SHP77 treated with DMSO at 0.1 percent for 48 hours (cell line): ENCODE results near the gene CACNA2D1.

Experiments
- DNase-seq: peaks from one replicate; lab custom pipeline; 2025; lab: John Stamatoyannopoulos, UW

The CACNA2D1 gene

DNA sequence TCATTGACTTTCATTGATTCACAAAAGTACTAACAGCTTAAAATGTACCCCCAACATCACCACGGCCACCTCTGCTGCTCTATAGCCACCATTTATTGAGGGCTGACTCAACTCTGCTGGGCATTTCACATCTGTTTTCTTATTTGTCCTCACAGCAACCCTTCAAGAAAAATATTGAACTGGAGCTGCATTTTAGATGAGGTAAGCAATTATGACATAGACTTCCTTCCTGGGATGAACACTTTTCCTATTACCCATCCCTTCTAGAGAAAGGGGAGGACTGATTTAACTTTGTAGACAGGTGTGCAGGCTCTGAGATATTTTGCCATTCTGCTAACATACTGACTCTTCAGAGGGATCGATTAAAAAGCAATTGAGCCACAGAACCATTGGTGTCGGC is 217.4 kb downstream of the CACNA2D1 start:
- no peak for DNase-seq

DNA sequence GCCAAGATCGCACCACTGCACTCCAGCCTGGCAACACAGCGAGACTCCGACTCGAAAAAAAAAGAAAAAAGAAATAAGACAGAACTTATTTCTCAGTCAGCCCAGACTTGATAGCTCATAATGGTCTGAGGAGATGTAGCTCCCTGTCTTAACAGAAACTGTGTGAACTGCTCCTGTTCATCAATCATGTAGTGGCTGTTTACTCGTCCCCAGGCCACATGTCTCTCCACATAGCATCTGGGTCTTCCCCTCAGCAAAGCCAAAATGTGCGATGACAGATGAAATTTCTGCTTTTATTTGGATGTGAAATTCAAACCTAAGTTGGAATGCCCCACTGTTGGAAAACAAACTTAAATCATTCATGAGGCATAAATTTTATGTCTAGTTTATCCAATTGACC is 219.0 kb downstream of the CACNA2D1 start:
- DNase-seq = no peak

DNA sequence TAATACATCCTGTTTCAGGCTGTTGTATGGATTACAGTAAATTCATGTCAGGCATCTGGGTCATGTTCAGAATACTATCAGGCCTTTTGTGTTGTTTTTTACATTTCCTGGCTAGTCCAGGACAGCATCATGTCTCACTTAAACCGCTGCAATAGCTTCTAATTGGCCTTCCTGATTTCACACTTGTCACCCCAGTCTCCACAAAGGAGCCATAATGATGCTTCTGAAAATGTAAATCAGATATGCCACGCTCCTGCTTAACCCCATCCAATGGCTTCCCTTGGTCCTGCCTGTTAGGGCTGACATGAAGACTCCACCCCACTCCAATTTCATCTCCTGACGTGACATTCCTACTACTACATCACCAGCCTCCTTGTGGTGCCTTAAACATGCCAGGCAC is 220.0 kb downstream of the CACNA2D1 start:
- no peak for DNase-seq

DNA sequence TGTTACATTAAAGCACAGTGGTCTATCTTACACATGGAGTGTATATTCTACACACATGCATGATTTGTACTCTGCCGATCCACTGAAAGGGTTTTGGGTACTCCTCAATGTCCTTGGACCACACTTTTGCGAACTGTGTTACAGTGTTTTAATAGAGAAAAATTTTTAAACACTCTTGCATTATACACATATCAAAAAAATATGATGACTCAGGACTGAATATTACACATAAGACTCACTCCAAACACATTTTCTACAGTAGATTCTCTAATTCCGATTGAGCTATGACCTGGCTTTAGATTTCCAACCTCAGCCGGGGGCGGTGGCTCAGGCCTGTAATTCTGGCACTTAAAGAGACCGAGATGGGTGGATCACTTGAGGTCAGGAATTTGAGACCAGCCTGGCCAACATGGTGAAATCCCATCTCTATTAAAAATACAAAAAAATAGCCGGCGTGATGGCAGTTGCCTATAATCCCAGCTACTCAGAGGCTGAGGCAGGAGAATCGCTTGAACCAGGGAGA is 222.4 kb downstream of the CACNA2D1 start:
- no peak for DNase-seq

DNA sequence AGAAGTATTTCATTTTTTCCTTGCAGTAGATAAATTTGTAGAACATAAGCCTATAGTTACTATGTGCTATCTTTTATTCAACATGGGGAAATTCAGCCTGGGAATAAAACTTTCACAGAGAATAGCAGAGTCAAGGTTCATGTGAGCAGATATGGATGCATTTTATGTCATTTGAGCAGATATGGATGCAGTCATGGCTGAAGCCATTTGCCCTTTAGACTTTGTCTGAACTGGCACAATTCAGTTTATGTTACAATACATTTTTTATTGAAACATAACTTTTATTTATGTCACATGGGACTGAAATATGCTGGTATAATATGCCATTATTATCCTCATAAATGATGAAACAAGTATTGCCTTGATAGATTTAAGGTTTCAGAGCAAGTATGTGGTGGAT is 231.1 kb downstream of the CACNA2D1 start:
- DNase-seq = no peak

DNA sequence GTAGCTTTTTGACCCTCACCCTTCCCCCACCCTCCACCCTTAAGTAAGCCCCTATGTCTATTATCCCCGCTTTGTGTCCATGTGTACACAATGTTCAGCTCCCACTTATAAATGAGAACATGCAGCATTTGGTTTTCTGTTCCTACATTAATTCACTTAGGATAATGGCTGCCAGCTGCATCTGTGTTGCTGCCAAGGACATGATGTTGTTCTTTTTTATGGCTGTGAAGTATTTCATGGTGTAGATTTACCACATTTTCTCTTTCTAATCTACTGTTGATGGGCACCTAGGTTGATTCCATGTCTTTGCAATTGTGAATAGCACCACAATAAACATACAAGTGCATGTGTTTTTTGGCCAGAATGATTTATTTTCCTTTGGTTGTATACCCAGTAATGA is 232.2 kb downstream of the CACNA2D1 start:
- no peak for DNase-seq

DNA sequence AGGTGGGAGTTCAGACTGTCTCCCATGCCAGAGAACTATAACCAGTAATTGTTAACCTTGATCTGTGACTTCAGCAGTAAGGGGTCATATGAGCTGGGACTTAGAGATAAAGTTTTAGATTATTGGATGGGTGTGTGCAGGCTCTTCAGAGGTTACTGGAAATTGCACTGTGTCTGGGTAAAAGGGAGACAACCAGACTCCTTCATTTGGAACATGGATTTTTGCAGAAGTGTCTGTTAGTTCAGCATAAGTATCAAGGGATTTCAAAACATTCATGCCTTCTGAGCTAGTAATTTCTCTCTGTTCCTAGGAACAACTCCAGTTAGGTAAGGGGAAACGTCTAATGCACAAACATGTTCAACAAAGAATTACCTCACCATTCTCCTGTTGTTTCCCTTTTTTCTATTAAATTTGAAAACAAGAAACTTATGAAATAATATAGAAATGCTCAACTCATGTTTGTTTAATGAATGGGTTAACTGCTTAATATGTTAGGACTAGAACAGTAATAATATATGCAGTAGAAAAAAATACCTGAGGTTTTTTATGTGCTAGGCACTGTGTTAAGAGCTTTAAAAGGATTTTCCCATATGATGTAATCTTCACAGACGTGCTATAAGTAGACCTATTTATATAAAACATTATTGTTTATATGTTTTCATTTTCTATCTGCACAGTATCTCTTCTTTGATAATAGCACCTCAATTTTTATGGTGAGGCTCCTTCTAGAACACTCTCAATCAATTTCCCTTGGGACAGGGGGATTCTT is 233.0 kb downstream of the CACNA2D1 start:
- no peak for DNase-seq

DNA sequence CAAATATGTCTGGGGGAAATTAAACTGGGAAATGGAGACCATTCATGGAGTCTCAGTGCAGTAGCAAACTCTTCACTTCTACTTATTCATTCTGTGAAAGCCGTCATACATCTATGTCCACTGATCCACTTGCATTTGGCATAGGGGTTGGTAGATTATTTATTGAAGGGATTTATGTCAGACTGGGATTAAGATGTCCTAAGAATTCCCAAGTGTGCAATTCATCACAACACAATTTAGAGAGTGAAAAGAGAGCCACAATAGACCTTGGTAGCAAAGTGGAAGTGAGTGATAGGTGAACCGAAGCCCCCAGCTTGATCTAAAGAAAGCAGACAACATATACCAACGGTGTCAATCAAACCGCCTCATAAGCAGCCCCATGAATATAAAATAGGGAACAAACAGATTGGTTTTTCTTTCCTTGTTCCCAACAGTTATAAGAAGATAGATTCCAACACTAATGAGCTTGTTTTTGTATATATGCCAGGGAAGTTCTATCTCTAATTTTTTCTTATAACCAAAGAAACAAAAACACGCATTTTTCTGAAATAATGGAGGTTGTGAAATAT is 234.3 kb downstream of the CACNA2D1 start:
- no peak for DNase-seq

DNA sequence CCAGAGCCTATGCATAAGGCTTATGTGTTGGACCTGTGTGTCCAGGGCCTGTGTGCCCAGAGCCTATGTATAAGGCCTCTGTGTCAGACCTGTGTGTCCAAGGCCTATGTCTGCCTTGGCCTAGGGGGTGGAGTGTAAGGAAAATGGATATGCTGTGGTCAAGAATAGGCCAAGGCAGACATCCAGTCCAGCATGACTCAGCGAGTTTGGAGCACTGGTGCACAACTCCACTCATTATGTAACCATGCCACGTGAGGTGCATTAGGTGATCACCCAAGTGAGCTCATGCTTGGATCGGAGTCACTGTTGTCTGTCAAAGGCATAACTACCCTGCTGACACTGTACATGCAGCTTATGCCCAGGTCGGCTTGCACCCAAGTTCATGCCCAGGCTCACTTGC is 238.9 kb downstream of the CACNA2D1 start:
- DNase-seq = no peak

DNA sequence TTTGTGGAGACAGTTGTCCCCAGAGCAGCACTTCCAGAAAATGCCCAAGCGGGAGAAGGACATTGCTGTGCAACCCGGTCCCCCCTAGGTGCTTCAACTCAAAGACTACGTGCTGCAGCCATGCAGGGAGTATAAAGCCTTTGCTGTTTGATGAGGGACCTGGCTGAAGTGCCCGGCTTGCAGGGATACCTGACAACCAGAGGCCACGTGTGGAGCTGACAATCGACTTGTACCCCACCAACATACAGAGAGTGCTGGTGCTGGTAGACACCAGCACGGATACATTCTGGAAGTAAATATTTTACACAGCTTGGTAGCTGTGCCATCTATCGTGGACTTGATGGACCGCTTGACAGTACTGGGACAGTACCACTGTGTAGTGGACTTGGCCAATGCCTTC is 240.6 kb downstream of the CACNA2D1 start:
- DNase-seq = no peak

DNA sequence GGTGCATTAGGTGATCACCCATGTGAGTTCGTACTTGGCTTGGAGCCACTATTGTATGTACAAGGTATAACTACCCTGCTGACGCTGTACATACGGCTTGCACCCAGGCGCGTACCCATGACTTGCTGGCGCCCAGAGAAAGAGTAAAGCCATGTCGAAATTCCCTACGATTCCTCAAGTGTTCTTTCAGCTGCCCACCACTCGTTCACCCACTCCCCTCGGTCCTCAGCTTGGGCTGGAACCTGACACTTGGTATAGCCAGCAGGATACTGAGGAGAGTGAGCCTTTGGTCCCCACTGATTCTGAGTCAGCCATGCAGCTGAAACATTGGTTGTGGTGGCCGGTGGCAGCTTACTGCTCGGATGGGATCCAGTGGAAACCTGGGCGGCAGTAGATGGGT is 241.5 kb downstream of the CACNA2D1 start:
- no peak for DNase-seq

DNA sequence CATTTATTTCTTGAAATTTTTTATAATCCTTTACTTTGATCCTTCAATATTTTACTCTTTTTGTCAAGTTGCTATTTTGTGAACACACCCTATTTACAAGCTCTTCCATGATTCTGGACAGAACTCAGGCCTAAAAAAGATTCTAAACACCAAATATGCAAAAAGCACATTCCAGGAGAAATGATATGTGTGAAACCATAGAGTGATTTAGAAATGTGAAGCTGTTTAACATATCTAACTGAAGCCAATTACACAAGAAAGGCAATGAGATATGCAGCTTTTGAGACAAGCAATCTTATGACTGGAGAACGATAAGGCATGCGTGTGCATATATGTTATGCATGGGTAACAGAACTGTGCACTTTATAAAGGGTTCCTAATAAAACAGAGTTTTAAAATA is 243.0 kb downstream of the CACNA2D1 start:
- DNase-seq = no peak

DNA sequence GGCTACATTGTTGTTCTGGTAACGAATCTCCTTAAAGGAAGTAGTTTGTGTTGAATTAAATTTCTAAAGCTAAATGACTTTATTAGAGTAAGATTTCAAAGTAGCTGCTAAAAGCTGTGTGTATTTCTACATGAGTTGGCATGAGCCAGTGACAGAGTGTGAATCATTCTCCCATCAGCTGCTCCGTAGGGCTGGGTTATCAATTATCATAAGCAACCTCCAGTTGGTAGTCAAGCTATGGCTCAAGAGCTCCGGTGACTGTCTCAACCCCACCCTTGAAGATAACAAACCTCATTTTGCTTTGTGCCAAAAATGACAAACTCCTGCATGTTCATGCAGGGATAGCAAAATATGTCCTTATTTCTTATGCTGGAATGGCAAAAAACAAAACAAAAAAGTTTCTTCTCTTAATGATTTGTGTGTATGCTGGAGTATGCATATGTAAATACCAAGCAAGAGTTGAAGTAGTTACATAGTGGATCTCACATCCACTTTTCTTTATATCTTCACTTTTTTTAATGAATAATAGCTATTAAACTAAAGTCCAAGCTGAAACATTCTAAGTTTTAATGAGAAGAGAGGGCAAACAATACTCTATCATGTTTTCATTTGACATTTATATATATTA is 249.4 kb downstream of the CACNA2D1 start:
- no peak for DNase-seq

DNA sequence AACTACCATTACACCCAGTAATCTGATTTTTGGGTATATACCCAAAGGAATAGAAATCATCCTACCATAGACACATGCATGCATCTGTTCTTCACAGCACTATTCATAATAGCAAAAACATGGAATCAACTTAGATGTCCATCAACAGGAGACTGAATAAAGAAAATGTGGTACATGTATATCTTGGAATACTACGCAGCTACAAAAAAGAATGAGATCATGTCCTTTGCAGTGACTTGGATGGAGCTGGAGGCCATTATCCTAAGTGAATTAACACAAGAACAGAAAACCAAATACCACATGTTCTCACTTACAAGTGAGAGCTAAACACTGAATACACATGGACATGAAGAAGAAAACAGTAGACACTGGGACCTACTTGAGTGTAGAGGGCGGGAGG is 254.9 kb downstream of the CACNA2D1 start:
- no peak for DNase-seq

DNA sequence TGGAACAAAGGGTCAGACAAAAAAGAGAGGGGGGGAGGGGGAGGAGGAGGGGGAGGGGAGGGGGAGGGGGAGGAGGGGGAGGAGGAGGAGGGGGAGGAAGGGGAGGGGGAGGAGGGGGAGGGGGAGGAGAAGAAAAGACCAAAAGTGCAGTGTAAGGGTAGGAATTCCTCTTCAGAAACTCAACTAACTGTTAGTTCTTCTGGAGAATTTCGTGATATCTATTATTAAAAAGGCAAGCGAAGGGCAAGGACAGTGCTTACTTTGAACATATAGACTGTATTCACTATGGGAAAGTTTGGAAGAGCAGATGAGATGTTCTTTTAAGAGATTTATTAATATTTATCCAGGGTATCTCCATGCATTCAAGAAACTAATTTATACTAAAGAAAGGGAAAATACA is 258.1 kb downstream of the CACNA2D1 start:
- DNase-seq = no peak

DNA sequence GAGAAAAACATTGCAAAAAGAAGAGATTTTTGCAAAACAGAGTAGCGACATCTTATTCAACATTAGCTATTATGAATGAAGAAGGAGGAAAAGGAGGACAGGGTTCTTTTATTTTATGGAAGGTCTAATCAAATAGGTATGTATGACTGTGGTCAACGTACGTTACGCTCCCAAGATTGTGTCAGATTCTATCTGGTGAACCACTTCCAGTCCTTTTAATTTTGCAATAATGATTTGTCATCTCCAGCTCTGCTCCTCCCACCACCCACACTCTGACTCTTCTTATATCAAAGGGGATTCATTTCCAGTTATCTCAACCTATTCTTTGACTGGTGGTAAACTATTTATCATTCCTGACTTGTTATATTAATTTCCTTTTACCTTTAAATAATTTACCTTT is 259.9 kb downstream of the CACNA2D1 start:
- no peak for DNase-seq

DNA sequence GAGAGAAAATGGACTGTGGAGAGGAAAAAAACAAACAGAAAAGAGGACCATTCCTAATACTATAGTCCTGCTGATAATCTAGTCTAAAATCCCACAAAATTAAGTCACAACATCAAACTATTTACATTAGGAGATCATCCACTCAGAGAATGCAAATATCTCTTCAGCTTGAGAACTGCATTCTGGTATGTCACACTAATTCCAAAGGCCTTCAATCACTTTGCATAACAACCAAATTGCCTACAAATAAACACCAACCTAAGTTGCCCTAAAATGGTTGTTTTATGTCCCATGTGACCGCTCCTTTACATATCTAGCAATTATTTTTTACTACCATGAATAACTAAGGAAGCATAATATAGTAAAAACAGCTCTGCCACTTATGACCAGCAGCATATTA is 264.3 kb downstream of the CACNA2D1 start:
- DNase-seq = no peak

DNA sequence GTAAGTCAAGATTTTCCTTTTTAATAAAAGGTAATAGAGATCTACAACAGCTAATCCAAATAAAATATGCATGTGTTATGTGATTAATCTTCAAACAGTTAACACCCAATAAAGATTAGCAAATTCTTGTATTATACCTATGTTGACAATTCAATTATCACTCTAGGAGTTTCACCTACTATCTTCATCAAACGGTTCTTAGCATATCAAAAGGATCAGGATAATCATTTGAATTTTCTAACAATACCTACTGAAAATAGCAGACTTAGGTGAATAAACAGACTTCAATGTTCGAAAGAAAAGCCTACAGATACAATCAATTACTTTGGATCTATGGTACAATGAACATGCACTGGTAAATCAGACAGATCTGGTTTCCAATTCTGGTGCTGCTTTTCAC is 268.3 kb downstream of the CACNA2D1 start:
- no peak for DNase-seq

DNA sequence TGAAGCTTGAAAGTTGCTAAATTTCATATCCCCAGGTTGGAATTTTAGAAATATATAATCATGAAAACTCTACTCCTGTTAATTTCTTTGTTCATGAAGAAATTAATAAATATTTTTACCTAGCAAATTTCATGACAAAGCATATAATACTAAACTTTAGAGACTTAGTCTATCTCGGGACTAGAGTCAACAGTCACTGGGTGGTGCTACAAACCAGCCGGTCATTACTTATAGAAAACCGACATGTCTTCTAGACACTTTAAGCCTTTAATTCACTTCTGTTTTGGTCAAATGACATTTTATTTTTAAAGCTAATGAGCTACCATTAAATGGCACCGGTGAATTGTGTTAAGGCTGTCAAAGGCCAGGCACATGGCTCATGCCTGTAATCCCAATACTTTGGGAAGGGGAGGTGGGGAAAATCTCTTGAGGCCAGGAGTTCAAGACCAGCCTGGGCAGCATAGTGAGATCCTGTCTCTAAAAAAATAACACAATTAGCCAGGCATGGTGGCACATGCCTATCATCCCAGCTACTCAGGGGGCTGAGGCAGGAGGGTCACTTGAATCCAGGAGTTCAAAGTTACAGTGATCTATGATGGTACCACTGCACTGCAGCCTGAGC is 270.1 kb downstream of the CACNA2D1 start:
- no peak for DNase-seq

DNA sequence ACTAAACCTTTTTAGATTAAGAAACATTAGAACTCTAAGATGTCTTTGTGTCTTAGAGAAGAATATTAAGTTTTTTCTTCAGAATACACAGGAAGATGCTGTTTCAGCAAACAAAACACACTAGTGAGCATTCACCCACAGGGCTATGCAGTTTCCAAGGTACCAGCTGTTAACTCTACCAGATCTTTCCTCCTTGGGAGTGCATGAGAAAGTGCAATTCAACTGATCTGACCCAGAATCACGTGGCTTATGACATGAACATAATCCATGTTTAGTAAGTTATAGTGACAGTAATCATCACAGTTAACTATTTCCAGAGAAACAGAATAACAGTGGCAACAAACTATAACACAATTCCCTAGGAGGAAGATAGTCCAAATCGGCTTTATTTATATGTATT is 270.7 kb downstream of the CACNA2D1 start:
- DNase-seq = no peak

DNA sequence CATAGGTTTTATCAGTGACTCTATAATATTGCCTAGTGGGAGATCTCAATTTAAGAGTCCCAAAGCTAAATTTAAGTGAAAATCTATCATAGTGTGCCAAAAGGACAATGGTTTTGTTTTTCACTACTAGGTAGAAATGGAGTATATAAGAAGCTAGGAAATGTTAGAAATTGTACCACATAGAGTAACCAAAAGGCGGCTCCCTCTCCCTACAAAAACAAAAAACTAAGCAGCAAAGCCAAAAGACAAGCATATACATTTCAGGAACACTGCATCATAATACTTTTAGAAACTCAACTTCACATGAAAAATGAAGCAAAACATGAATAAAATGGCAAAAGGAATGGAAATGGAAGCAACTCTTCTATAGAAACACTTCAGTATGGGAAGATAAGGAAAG is 271.6 kb downstream of the CACNA2D1 start:
- no peak for DNase-seq

DNA sequence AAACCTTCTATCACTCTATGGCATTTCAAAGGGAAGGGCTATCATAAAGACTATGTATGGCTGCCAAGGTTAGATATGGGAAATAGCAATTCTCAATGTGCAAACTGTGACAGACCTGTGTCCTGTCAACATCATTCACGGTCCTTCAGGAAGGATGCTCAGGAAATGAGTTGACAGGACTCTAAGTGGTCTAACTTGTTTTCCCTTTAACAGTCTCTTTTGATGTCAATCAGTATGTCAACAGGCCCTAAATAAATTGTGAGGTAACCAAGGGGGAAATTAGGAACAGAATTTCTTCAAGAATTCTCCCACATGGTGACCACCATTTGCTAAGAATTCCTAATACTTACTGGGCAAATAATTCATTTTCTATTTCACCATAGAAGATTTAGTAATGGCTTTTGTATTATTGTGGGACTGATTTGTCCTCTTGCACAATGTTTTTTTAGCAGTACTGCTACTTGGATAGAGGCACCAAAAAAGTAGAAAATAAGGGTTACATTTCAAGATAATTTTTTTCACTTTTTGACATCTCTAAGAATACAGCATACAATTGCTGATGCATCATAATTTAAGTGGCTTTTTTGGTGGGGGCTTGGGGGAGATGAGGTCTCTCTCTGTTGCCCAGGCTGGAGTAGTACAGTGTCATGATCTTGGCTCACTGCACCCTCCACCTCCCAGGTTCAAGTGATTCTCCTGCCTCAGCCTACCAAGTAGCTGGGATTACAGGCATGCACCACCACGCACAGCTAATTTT is 275.8 kb downstream of the CACNA2D1 start:
- peak; percentile 45 for DNase-seq
